ENCODE data around the gene CUZD1.

The CUZD1 gene

GRCh38 chr10:122827302-122827701 lies 18.4 kb downstream of the CUZD1 start:
- H3K4me3 ChIP-seq (ENCODE audit: low read depth, low read length) = no peak overlapping the region
- DNase-seq (ENCODE audit: low read depth) = no peak

GRCh38 chr10:122822973-122823690 lies 22.5 kb downstream of the CUZD1 start:
- no peak overlapping the region for H3K4me3 ChIP-seq (ENCODE audit: low read depth, low read length)
- no peak for DNase-seq (ENCODE audit: low read depth)

DNA sequence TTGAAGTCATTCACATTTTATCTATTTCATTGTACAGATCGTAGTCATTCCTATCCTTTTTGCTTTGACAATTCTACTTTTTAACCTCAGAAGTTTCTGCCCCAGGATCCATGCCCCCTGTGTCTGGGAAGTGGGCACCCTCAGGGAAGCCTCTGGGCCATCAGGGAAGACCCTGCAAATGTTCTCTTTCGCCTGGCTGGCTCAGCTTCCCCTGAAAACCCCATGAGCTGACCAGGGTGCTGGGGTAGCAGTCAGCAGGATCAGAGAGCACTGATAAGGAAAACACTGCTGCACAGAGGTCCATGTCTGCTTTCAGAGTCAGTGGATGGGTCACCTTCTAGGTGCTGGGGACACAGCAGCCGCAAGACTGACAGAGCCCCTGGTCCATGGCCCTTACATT lies 23.8 kb downstream of the CUZD1 start:
- no peak overlapping the region for H3K4me3 ChIP-seq (ENCODE audit: low read depth, low read length)
- no peak for DNase-seq (ENCODE audit: low read depth)

DNA sequence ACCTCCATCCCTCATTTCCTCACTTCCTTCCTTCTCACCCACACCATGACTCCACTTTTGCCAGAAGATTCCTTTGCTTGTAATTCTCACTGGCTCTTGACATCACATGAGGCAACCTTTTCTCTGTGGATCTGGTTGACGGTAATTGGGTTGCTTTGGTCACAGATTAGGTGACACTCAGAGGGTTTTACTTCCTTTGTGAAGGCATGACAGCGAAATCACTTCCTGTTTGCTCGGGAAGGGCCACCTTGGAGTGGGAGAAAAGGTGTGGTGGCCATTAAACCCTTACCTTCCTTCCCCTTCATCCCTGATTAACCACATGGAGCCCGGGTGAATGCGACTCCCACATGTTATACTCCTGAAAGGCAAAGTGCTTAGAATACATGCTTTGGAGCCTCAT lies 30.2 kb downstream of the CUZD1 start:
- H3K4me3 ChIP-seq (ENCODE audit: low read depth, low read length) = no peak overlapping the region
- no peak for DNase-seq (ENCODE audit: low read depth)

DNA sequence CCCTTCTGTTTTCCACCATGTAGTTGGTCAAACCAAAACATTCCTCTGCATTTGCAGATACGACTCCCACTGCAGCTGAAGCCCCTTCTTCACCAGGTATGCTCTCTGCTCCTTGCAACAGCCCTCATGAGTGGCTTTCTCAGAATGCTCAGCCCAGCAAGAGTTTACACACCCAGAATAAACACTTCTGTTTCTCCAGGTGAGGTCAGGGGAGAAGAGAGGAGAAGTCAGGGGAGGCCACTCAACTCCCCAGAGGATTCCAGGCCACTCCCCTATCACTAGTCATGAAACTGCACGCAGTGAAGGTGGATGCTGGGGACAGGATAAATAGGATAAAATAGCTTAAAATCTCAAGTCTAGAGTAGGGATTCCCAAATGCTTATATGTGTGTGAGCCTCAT lies 31.2 kb downstream of the CUZD1 start:
- no peak for DNase-seq (ENCODE audit: low read depth)
- no peak overlapping the region for H3K4me3 ChIP-seq (ENCODE audit: low read depth, low read length)

- DNase-seq (ENCODE audit: low read depth) = no peak
- H3K4me3 ChIP-seq (ENCODE audit: low read depth, low read length) = no peak overlapping the region
These were observed 32.9 kb downstream of the CUZD1 start for GRCh38 chr10:122812751-122813150.

DNA sequence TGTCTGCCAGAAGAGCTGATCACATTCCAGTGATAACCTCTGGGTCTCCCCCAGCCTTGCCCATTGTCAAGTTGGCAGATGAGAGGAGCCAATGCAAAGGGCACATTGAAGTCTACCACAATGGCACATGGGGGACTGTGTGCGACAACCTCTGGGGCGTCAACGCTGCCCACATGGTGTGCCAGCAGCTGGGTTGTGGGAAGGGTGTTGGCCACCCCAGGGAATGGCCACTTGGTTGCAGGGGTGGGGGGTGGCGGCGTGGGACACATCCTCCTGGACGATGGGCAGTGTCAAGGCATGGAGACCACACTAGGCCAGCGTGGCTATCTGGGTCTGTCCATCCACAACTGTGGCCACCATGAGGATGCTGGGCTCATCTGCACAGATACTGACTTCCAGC lies 43.4 kb downstream of the CUZD1 start:
- H3K4me3 ChIP-seq (ENCODE audit: low read depth, low read length) = no peak overlapping the region
- DNase-seq (ENCODE audit: low read depth) = no peak

- no peak overlapping the region for H3K4me3 ChIP-seq (ENCODE audit: low read depth, low read length)
- no peak for DNase-seq (ENCODE audit: low read depth)
These were observed 46.9 kb downstream of the CUZD1 start for GRCh38 chr10:122798704-122799231.

DNA sequence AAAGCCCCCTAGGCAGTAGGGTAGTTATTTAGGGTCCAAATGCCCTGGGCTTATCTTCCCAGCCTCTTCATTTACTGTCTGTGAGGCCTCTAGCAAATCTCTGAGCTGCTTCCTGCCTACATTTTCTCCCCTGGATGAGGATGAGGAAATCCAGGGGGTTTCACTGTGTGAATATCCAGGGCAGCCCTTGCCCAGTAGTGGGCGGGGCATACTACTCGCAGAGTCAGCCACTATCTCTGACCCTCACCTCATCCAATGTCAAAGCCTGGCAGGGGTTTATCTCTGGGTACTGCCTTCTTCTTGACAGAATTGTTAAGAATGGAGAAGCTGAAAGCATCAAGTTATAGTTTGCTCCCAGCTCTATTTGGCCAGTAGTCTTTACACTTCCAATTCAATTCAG lies 48.9 kb downstream of the CUZD1 start:
- DNase-seq (ENCODE audit: low read depth) = no peak

DNA sequence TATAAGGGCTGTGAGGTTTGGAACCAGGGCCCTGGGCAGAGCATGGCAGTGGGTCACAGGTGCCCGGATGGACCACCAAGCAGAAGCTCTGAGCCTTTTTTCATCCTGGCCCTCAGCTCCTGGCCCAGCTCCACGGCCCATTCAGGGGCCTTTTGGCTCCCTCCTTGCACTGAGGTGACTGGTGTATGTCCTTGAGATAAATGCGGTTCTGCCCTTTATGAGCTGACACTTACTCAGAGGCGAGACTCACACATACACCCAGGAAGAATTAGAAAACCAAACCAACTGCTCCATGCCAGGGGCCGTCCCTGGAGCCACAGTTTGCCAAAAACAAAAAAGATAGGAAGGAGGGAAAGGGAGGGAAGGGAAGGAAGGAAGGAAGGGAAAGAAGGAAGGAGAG lies 49.7 kb downstream of the CUZD1 start:
- no peak for DNase-seq (ENCODE audit: low read depth)
- H3K4me3 ChIP-seq (ENCODE audit: low read depth, low read length) = no peak overlapping the region

More for the DNA sequence above, 48.9 kb downstream of the CUZD1 start:
- no peak overlapping the region for H3K4me3 ChIP-seq (ENCODE audit: low read depth, low read length)

DNA sequence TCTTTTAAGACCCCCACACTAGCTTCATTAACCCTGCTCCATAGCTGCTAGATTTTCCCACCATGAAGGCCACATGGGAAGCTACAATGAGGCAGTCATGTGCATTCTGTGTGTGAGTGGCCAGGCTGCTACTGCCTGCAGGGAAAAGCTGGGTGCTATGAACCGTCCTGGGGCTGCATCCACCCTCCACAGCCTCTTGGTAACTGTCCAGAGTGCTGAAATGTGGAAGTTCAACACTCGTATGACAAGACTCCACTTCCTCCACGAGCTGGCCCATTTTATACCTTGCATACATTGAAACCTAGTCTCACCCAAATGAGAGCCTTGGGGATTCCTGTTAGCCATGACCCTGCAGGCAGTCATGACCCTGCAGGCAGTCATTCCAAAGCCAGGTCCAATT lies 59.4 kb downstream of the CUZD1 start:
- DNase-seq (ENCODE audit: low read depth) = no peak
- no peak overlapping the region for H3K4me3 ChIP-seq (ENCODE audit: low read depth, low read length)

GRCh38 chr10:122782911-122783310 lies 62.7 kb downstream of the CUZD1 start:
- no peak for DNase-seq (ENCODE audit: low read depth)

More at GRCh38 chr10:122782911-122783310, 62.7 kb downstream of the CUZD1 start:
- H3K4me3 ChIP-seq (ENCODE audit: low read depth, low read length) = no peak overlapping the region
